Rectal smooth muscle tissue (tissue), 1 donor: ENCODE data around the gene PLA2G7.
"Not testable (repeated sequence)": the region's sequence is repeated elsewhere in the genome, so short reads cannot be mapped to it uniquely, and the experiment has no call there.

Experiments
- H3K27ac ChIP-seq: one replicate; pipeline ENCODE4 v1.7.0; 2013; ENCODE audit warnings: low read depth, low read length, inconsistent platforms
- H3K27me3 ChIP-seq: one replicate; pipeline ENCODE4 v1.7.0; 2013; ENCODE audit warnings: low read length; ENCODE audit not compliant: control insufficient read depth, insufficient read depth
- H3K36me3 ChIP-seq: one replicate; pipeline ENCODE4 v1.7.0; 2013; ENCODE audit warnings: low read length; ENCODE audit not compliant: control insufficient read depth, insufficient read depth
- H3K4me1 ChIP-seq: one replicate; pipeline ENCODE4 v1.7.0; 2013; ENCODE audit warnings: low read length; ENCODE audit not compliant: control insufficient read depth, insufficient read depth
- H3K4me3 ChIP-seq: one replicate; pipeline ENCODE4 v1.7.0; 2013; ENCODE audit warnings: low read length
- H3K9ac ChIP-seq: one replicate; pipeline ENCODE4 v1.7.0; 2013; ENCODE audit warnings: low read length

PLA2G7 gene

DNA sequence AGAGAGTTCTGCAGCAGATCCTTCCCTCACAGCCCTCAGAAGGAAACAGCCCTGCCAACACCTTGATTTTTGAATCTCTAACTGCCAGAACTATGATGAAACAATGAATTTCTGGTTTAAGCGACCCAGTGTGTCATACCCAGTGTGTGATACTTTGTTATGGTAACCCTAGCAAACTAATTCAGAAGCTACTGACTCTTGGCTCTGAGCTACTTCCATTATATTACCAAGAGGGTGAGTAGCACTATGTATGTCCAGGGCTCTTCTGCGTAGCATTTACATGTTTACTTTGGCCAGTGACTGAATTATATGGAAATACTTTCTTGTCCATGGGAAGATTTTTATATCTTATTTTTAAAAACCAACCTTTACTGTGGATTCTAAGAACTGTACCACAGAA lies 28.3 kb upstream of the PLA2G7 start:
- H3K27me3 ChIP-seq, result no peaks in the 10 kb centered on the region
- H3K9ac ChIP-seq, result no peak overlapping the region
- H3K4me3 ChIP-seq, result no peak overlapping the region
- H3K36me3 ChIP-seq, result no peaks in the 10 kb centered on the region
- no peak overlapping the region for H3K27ac ChIP-seq
- H3K4me1 ChIP-seq, result no peaks in the 10 kb centered on the region

DNA sequence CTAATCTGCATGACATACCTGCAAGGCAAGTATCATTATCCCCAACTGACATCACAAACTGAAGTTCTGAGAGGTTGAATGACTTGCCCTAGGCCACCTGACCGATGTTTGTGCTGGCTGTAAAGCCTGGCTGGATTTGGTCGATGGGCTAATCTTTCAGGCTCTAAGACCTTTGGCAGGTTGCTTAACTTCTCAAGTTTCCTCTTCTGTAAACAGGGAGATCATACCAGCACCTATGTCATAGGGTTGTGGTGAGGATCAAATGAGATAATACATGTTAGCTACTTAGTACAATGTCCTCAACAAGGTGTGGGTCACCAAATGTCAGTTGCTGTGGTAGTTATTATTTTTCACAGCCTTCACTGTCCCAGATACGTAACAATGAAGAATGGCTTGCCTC lies 25.8 kb upstream of the PLA2G7 start:
- no peak overlapping the region for H3K4me3 ChIP-seq
- no peak overlapping the region for H3K9ac ChIP-seq
- H3K27ac ChIP-seq, result no peak overlapping the region
- H3K36me3 ChIP-seq, result no peaks in the 10 kb centered on the region
- no peaks in the 10 kb centered on the region for H3K4me1 ChIP-seq
- H3K27me3 ChIP-seq, result no peaks in the 10 kb centered on the region

DNA sequence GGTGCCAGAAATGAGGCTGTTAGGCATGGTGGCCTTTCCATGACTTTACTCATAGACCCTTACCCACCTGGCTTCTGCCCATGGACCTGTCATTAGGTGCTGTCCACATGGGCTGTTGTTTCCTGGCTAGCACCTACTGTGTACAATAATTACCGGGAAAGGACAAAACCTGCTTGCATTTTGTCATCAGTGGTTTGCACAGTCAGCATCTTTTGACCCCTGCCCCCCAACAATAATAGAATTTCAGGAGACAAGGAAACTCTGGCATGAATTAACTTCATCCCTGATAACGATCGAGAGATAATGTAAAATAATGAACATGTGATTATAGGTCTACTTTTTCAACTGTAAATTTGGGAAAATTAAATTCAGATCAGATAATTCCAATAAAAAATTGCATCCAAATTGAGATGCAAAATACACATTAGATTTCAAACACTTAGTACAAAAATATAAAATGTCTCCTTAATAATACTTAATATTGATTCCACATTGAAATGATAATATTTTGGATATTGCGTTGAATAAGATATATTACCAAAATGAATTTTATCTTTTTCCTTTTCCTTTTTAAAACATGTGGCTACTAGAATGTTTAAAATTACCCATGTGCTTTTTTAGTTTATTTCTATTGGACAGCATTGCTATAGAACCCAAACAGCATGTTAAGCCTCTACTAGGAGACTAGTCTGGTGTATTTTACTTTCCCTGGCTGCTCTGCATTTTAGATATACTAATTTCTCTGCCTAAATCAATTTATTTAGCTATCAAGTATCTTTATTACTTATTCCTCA lies 24.0 kb upstream of the PLA2G7 start:
- Histone ChIP-seq H3K4me1 (no peaks in the 10 kb centered on the region), H3K9ac (no peak overlapping the region), H3K4me3 (no peak overlapping the region), H3K36me3 (no peaks in the 10 kb centered on the region), H3K27ac (no peak overlapping the region), H3K27me3 (no peaks in the 10 kb centered on the region)

DNA sequence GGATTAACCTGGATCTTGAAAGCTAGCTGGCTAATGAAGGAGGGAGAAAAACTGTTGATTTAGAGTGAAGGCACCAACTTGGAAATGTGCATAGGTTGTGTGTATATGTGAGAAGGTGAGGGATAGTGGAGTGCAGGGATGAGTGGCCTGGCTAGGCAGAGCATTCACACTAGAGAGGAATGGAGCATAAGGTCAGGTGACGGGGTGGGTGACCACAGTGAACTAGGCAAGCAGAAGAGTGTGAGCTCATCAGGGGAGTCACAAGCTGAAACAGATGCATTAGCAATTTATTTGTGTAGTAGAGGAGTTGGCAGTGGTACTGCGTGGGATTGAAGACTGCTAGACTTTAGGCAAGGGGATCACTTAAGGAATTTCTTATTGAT lies 22.0 kb upstream of the PLA2G7 start:
- Histone ChIP-seq H3K36me3 (no peaks in the 10 kb centered on the region), H3K27me3 (no peaks in the 10 kb centered on the region), H3K4me1 (no peaks in the 10 kb centered on the region), H3K27ac (no peak overlapping the region), H3K9ac (no peak overlapping the region), H3K4me3 (no peak overlapping the region)

DNA sequence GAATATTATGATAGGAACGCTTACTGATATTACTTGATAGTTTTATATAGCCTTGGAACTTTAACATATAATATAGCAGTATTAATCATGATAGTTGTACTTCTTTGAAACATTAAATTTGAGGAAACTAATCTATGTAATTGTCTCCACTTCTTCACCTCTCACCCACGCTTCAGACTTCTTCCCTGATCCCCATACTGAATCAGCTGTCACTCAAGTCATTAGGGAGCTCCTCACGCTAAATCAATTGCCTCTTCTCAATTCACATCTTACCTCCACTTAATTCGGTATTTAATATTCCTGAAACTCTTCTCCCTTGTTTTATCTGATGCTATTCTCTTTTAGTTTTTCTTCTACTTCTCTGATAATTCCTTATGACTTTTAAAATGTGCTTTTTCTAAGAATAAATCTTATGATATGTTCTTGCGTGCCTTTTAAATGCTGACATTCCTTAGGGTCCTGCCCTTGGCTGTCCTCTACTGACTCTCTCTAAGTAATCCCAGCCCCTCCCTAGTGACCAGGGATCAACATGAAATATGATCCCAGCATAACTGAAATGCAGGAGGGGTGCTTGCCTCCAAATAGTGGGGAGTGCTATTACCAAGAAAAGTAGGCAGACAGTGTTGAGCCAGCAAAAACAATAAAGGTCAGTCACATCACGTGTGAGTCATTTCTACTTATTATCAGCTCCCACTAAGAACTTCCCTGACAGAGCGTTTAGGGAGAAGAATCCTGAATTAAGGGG lies 21.5 kb upstream of the PLA2G7 start:
- H3K4me3 ChIP-seq, result no peak overlapping the region
- H3K4me1 ChIP-seq, result no peaks in the 10 kb centered on the region
- no peaks in the 10 kb centered on the region for H3K27me3 ChIP-seq
- H3K36me3 ChIP-seq, result no peaks in the 10 kb centered on the region
- H3K27ac ChIP-seq, result no peak overlapping the region
- no peak overlapping the region for H3K9ac ChIP-seq

DNA sequence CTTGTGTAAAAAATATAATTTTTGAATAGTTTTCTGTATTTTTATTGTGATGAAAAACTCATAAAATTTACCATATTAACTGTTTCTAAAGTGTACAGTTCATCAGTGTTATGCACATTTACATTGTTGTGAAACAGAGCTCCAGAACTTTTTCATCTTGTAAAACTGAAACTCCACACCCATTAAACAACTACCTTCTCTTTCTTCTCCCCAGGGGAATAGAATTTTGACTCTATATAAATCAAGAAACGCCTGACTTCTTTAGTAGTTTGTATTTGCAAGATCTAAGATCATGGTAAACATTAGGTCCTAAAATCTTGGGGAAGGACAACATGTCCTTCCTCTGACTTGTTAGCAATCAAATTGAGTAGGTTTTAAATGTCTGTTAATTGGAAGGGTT lies 20.7 kb upstream of the PLA2G7 start:
- no peaks in the 10 kb centered on the region for H3K4me1 ChIP-seq
- no peak overlapping the region for H3K4me3 ChIP-seq
- H3K36me3 ChIP-seq, result no peaks in the 10 kb centered on the region
- H3K9ac ChIP-seq, result no peak overlapping the region
- no peaks in the 10 kb centered on the region for H3K27me3 ChIP-seq
- H3K27ac ChIP-seq, result no peak overlapping the region

DNA sequence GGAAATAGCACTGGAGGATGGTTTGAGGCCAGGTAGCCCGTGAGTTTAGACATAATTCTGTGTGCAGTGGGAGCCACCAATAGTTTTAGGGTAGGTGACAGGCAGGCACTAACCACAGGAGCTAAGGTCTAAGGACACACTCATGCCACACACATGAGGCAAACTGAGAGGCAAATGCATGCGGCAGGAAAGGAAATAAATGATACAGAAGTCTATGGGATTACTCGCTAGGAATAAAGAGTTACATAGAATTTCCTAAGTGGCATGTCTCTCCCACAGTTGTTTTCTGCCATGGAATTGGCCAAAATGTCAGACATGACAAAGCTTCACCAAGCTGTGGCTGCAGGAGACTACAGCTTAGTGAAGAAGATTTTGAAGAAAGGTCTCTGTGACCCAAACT lies 16.5 kb upstream of the PLA2G7 start:
- H3K36me3 ChIP-seq, result no peaks in the 10 kb centered on the region
- H3K27me3 ChIP-seq, result no peaks in the 10 kb centered on the region
- no peak overlapping the region for H3K4me3 ChIP-seq
- no peaks in the 10 kb centered on the region for H3K4me1 ChIP-seq
- H3K27ac ChIP-seq, result no peak overlapping the region
- no peak overlapping the region for H3K9ac ChIP-seq

DNA sequence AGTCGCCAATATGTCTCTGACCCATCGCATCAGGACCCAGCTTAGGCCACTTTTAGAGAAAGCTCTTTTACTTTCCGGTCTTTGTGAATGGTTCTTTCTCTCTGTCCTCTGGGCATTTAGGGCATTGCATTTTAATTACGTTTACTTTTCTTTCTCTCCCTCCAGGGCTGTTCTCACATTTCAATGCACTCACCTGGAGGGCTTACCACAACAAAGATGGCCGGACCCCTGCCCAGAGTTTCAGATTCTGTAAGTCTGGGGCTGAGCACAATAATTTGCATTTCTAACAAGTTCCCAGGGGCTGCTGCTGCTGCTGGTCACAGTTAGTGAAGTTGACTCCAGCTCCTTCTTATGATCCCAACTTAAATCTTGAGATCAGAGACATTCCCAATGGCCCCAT lies 14.6 kb upstream of the PLA2G7 start:
- Histone ChIP-seq H3K27ac (no peak overlapping the region), H3K4me1 (no peaks in the 10 kb centered on the region), H3K9ac (no peak overlapping the region), H3K36me3 (no peaks in the 10 kb centered on the region), H3K27me3 (no peaks in the 10 kb centered on the region), H3K4me3 (no peak overlapping the region)

DNA sequence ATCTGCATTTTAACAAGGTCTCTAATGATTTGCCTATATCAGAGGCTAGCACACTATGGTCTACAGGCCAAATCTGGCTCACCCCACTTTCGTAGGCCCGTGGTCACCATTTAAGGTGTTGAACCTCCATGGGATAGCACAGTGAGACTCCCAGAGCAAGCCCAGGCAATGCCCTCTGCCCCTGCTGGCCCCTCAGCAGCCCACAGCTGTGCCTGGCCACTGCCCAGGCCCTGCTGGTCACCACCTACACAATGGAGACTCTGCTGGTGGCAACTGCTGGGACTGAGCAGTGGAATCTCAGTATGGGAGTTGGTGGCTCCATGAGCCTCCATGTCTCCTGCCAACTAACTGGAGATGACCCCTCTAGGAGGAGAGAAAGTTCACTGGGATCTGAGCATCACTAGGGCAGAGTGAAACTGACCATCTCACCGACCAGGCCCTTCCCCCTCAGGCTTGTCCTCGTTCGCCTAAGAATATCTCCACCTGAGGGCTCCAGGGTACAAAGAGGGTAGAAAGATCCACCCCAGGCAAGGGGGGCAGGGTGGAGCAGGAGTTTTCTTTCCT lies 13.8 kb upstream of the PLA2G7 start:
- no peaks in the 10 kb centered on the region for H3K4me1 ChIP-seq
- no peaks in the 10 kb centered on the region for H3K27me3 ChIP-seq
- H3K4me3 ChIP-seq, result no peak overlapping the region
- H3K9ac ChIP-seq, result no peak overlapping the region
- H3K36me3 ChIP-seq, result no peaks in the 10 kb centered on the region
- no peak overlapping the region for H3K27ac ChIP-seq

DNA sequence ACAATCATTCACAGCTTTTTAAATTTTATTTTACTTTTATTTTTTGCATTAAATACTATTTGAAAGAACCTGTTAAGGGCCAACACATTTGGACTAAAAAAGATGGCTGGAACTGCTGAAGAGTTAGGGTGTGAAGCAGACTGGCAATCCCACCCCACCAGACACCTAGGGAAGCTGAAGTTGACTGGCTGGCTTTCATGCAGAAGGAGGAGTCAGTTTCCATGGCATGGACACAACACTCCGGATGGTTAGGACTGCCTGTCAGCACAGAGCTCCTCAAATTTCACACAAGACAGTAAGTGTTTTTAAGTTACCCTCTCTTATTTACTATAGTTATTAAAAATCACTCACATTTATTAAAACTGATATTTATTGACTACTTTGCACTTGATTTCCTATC lies 11.5 kb upstream of the PLA2G7 start, which contains the start of gene ANKRD66:
Gene ANKRD66, plus strand, starts transcription at position 238 of the 400 bp plus-strand sequence. CDS start 5,016 bp downstream, outside the sequence.
- Histone ChIP-seq H3K27me3 (no peaks in the 10 kb centered on the region), H3K27ac (no peak within 1 kb of the TSS), H3K36me3 (no peaks in the 10 kb centered on the region), H3K9ac (no peak within 1 kb of the TSS), H3K4me1 (no peaks in the 10 kb centered on the region), H3K4me3 (no peak within 1 kb of the TSS)

DNA sequence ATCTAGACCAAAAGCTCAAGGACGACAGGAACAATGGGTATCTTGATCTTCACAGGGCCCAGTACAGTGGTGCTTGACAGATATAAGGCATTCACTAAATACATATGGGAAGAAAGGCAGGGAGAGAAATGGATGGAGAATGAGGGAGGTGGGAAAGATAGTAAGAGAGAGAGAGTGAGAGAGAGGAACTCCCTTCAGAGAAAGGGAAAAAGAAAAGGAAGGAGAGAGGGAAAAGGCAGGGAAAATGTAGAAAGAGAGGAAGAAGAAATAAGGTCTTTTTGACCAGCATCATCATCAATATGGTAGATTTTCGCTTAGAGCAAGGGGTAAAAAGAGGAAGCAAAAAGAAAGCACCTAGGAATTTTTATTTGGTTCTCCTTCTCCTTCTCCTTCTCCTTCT lies 10.8 kb upstream of the PLA2G7 start:
- Histone ChIP-seq H3K4me1 (no peaks in the 10 kb centered on the region), H3K9ac (no peak overlapping the region), H3K4me3 (no peak overlapping the region), H3K27me3 (no peaks in the 10 kb centered on the region), H3K27ac (no peak overlapping the region), H3K36me3 (no peaks in the 10 kb centered on the region)

DNA sequence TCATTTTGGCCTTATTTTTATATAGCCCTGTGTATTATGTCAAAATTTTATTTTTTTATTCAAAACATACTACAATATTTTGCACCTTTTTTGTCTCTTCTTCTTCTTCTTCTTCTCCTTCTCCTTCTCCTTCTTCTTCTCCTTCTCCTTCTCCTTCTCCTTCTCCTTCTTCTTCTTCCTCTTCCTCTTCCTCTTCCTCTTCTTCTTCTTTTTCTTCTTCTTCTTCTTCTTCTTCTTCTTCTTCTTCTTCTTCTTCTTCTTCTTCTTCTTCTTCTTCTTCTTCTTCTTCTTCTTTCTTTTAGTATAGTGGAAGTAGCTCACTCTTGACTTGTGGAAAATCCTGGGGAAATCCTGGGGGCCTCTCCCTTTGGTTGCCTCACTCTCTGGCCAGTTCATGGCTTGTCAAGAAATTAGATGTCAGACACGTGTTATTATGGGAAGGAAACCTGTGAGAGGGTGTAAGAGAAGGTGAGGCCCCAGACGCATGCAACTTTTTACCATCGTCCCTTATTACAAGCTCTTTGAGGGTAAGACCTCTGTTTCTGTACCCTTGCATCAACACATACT lies 9.1 kb upstream of the PLA2G7 start:
- not testable (repeated sequence) for H3K9ac ChIP-seq, H3K4me1 ChIP-seq, H3K27me3 ChIP-seq, H3K36me3 ChIP-seq, H3K4me3 ChIP-seq, H3K27ac ChIP-seq
